Gastroesophageal sphincter (tissue), 4 donors: ENCODE results near the gene ING2. TPM values are rescaled to one million over a fixed set of nuclear protein-coding genes. Genes with fewer than 3 reads are reported as not detected.
"Not testable (repeated sequence)": the region's sequence is repeated elsewhere in the genome, so short reads cannot be mapped to it uniquely, and the experiment has no call there.

ENCODE experiments used
- ATAC-seq: fragments of 150-250 bp; one replicate; pipeline ENCODE4 v1.9.1; 2016; ENCODE audit warnings: mild to moderate bottlenecking, moderate library complexity
- H3K27ac ChIP-seq, 4 donors: fragments of 200-600 bp; sonication (generic) in 3 of 4; 1 replicate in 3 of 4; 2 replicates in 1 of 4; pipeline ENCODE4 v1.5.1; 2016 to 2019
- H3K27me3 ChIP-seq: fragments of 200-600 bp; sonication (generic); one replicate; pipeline ENCODE4 v1.5.1; 2019
- H3K36me3 ChIP-seq, 2 donors: fragments of 200-600 bp; sonication (generic); one replicate each; pipeline ENCODE4 v1.5.1; 2019; ENCODE audit warnings: control low read depth in 1 of 2
- H3K4me1 ChIP-seq, 3 donors: fragments of 200-600 bp; sonication (generic); 1 replicate in 2 of 3; 2 replicates in 1 of 3; pipeline ENCODE4 v1.5.1; 2016 to 2019; ENCODE audit warnings: control low read depth in 2 of 3
- H3K4me3 ChIP-seq, 2 donors: fragments of 200-600 bp; sonication (generic); one replicate each; pipeline ENCODE4 v1.5.1; 2019; ENCODE audit warnings: mild to moderate bottlenecking in 1 of 2, moderate library complexity in 1 of 2
- H3K9me3 ChIP-seq, 3 donors: fragments of 200-600 bp; sonication (generic); one replicate each; pipeline ENCODE4 v1.5.1; 2017 to 2019; ENCODE audit warnings: control low read depth in 2 of 3
- CTCF ChIP-seq, 4 experiments: fragments of 200-600 bp in 2 of 4; fragments of 450-650 bp in 2 of 4; sonication (generic) in 1 of 4; IDR thresholded peaks; one replicate each; pipeline ENCODE4 v1.5.1; 2017 to 2019; ENCODE audit warnings: antibody characterized with exemption in 4 of 4, mild to moderate bottlenecking in 2 of 4, moderate library complexity in 2 of 4
- EP300 ChIP-seq: sonication (generic); formaldehyde crosslinking; IDR thresholded peaks from one replicate; pipeline ENCODE4 v1.6.1; 2017; ENCODE audit warnings: antibody characterized with exemption, mild to moderate bottlenecking
- POLR2A ChIP-seq, 2 donors: fragments of 450-650 bp; IDR thresholded peaks; one replicate each; pipeline ENCODE4 v1.6.1; 2017; ENCODE audit warnings: antibody characterized with exemption in 2 of 2, mild to moderate bottlenecking in 2 of 2, moderate library complexity in 1 of 2
- POLR2AphosphoS5 ChIP-seq: sonication (generic); formaldehyde crosslinking; IDR thresholded peaks from one replicate; pipeline ENCODE4 v1.6.1; 2017; ENCODE audit warnings: antibody characterized with exemption
- WGBS, 2 donors: methylation state at CpG; one replicate each; pipeline ENCODE4 v1.1.5; 2018; ENCODE audit warnings: low coverage in 1 of 2; 5-methylcytosine and 5-hydroxymethylcytosine counted together
- total RNA-seq, 4 donors: library from RNA; depleted of rRNA; stranded (reverse); fragments of >200 nt; gene quantifications; one replicate each; pipeline ENCODE4 v1.1.0, GENCODE V29; 2016

The ING2 gene
- total RNA-seq, 4 donors from 2014 or later = 27.9 to 64.4 (median 48.4) TPM

DNA sequence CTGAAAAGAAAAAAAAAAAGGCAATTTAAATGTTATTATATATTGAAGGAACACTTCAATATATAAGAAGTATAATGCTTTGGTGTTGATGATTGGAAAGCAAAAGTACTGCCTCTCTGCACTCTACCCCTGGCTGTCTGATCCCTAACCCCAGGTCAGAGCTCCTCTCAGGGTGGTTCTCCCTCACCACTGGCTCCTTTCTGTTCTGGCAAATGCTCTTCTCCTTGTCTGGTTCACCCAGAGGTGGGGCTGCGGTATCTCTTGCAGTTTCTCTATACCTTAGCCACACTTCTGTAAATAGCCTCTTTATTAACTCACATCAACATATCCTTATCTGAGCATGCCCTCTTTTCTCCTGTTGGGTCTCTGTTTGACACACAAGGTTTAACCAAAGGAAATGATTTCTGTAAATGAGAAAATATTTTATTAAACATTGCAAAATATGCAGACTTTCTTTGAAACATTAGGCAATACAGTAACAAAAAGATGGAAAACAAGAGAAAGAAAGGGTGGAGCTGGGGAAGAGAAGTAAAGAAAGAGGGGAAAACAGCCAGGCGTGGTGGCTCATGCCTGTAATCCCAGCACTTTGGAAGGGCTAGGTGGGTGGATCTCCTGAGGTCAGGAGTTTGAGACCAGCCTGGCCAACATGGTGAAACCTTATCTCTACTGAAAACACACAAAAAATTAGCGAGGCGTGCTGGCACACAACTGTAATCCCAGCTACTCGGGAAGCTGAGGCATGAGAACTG is 45.7 kb downstream of the ING2 start:
- WGBS, 2 donors = 59 to 63% methylated on average over 2 to 5 of the region's 5 CpGs
- no peaks in the 10 kb centered on the region for H3K9me3 ChIP-seq
- H3K27ac ChIP-seq = no peak overlapping the region
- ATAC-seq = peak; percentile 70
- H3K36me3 ChIP-seq = no peaks in the 10 kb centered on the region
- H3K4me1 ChIP-seq = no peaks in the 10 kb centered on the region
- no peaks in the 10 kb centered on the region for H3K27me3 ChIP-seq
- TF ChIP-seq POLR2AphosphoS5 (no peak), EP300 (no peak), POLR2A (IDR thresholded peaks at IDR 0.05) (no peak), CTCF (IDR thresholded peaks at IDR 0.05) (no peak)
- no peak overlapping the region for H3K4me3 ChIP-seq

DNA sequence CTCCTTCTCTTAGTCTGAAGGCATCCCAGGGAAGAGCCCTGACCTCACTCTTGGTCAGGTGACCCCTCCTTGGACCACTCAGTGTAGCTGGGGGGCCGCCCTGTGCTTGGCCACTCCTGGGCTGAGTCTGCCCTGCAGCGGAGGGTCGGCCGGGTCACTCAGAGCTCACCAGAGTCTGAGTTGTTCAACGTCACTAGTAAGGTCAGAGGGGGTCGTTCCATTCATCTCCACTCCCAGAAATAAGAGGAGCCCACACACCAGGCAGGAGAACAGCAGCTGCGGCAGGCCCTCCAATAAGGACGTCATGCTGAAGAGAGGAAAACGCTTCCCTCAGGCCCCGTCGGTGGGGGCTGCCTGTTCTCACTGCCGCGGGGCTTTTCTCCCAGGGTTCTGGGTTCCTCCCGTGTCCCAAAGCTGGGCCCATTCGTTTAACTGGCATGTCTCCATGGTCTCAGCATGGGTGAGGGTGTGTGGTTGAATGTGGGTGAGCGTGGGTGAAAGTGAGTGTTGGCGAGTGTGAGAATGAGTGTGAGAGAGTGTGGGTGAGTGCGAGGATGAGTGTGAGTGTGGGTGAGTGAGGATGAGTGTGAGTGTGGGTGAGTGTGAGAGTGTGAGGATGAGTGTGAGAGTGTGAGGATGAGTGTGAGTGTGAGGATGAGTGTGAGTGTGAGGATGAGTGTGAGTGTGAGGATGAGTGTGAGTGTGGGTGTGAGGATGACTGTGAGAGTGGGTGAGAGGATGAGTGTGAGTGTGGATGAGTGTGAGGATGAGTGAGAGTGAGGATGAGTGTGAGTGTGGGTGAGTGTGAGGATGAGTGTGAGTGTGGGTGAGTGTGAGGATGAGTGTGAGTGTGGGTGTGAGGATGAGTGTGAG is 47.7 kb downstream of the ING2 start:
- no peak for ATAC-seq
- Histone ChIP-seq H3K9me3 (no peaks in the 10 kb centered on the region), H3K4me3 (no peak overlapping the region), H3K4me1 (no peaks in the 10 kb centered on the region), H3K27ac (no peak overlapping the region), H3K36me3 (no peaks in the 10 kb centered on the region), H3K27me3 (no peaks in the 10 kb centered on the region)
- 100% methylated on average over 3 of the region's 18 CpGs; no CpG with 5 or more reads in 1 of the 2 donors for WGBS, 2 donors
- TF ChIP-seq EP300 (no peak), POLR2A (IDR thresholded peaks at IDR 0.05) (no peak), CTCF (IDR thresholded peaks at IDR 0.05) (no peak), POLR2AphosphoS5 (no peak)

DNA sequence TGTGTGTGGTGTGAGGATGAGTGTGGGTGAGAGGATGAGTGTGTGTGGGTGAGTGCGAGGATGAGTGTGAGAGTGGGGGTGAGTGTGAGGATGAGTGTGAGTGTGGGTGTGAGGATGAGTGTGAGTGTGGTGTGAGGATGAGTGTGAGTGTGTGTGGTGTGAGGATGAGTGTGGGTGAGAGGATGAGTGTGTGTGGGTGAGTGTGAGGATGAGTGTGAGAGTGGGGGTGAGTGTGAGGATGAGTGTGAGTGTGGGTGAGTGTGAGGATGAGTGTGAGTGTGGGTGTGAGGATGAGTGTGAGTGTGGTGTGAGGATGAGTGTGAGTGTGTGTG is 48.3 kb downstream of the ING2 start:
- H3K4me1 ChIP-seq, H3K27ac ChIP-seq, ATAC-seq, H3K36me3 ChIP-seq, H3K4me3 ChIP-seq, H3K9me3 ChIP-seq, H3K27me3 ChIP-seq: not testable (repeated sequence)
- no CpG with 5 or more reads among the region's 1 CpG for WGBS, 2 donors

GRCh38 chr4:183553601-183554345 is 48.9 kb downstream of the ING2 start:
- no peak overlapping the region for H3K4me3 ChIP-seq
- H3K27ac ChIP-seq = no peak overlapping the region
- H3K27me3 ChIP-seq = no peaks in the 10 kb centered on the region
- no peaks in the 10 kb centered on the region for H3K36me3 ChIP-seq
- no peaks in the 10 kb centered on the region for H3K9me3 ChIP-seq
- WGBS, 2 donors = 74 to 83% methylated on average over 5 of the region's 5 CpGs
- ATAC-seq = peak; percentile 46
- no peak for TF ChIP-seq POLR2AphosphoS5
- no peak for TF ChIP-seq CTCF (IDR thresholded peaks at IDR 0.05)
- TF ChIP-seq EP300 = no peak
- TF ChIP-seq POLR2A (IDR thresholded peaks at IDR 0.05) = no peak
- H3K4me1 ChIP-seq = no peaks in the 10 kb centered on the region

- 64 to 79% methylated on average over 5 of the region's 6 CpGs for WGBS, 2 donors
Observed at GRCh38 chr4:183554346-183554686, 49.5 kb downstream of the ING2 start.

More at GRCh38 chr4:183554346-183554686, 49.5 kb downstream of the ING2 start:
- Histone ChIP-seq H3K4me3 (no peak overlapping the region), H3K36me3 (no peaks in the 10 kb centered on the region), H3K9me3 (no peaks in the 10 kb centered on the region), H3K27ac (no peak overlapping the region), H3K27me3 (no peaks in the 10 kb centered on the region), H3K4me1 (no peaks in the 10 kb centered on the region)
- ATAC-seq = no peak
- TF ChIP-seq POLR2A (IDR thresholded peaks at IDR 0.05) (no peak), CTCF (IDR thresholded peaks at IDR 0.05) (no peak), POLR2AphosphoS5 (no peak), EP300 (no peak)
